HFFc6 (cell line): Measurements from ENCODE around the gene SOWAHA. TPM values are rescaled to one million over a fixed set of nuclear protein-coding genes. Genes with fewer than 3 reads are reported as not detected.

Experiments used
- DNase-seq: peaks from one replicate; pipeline ENCODE4 v3.0.0-alpha.2; 2018
- H3K27ac Mint-ChIP-seq: 2 replicates; pipeline ENCODE4 v1.8.0; 2020; ENCODE audit warnings: mild to moderate bottlenecking, mixed read lengths
- H3K27me3 Mint-ChIP-seq: 2 replicates; pipeline ENCODE4 v1.8.0; 2021; ENCODE audit warnings: mild to moderate bottlenecking, moderate library complexity, mixed read lengths; ENCODE audit not compliant: insufficient read depth
- H3K36me3 Mint-ChIP-seq: 2 replicates; pipeline ENCODE4 v1.8.0; 2021; ENCODE audit warnings: low read depth, mixed read lengths
- H3K4me1 Mint-ChIP-seq: 2 replicates; pipeline ENCODE4 v1.8.0; 2020; ENCODE audit warnings: low read depth, mixed read lengths
- H3K4me3 Mint-ChIP-seq: 2 replicates; pipeline ENCODE4 v1.8.0; 2020; ENCODE audit warnings: mild to moderate bottlenecking, moderate library complexity, mixed read lengths
- H3K9me3 Mint-ChIP-seq: 2 replicates; pipeline ENCODE4 v1.8.0; 2020; ENCODE audit warnings: mild to moderate bottlenecking, mixed read lengths
- CTCF ChIP-seq: fragments of 200-600 bp; sonication (generic); IDR thresholded peaks from 2 replicates; pipeline ENCODE4 v1.5.0; 2021; ENCODE audit warnings: antibody characterized with exemption, mild to moderate bottlenecking
- total RNA-seq, 6 experiments: library from RNA; stranded (reverse); fragmentation: NEBNext Ultra II Directional; extraction: Animal tissue kit (Norgen Biotek cat#: 25700); gene quantifications; 2 replicates in 1 of 6; 3 replicates in 5 of 6; pipeline ENCODE4 v1.2.3, GENCODE V29; 2021

The SOWAHA gene
- total RNA-seq, 6 experiments from 2014 or later: not detected

- TF ChIP-seq CTCF: no peak
- Mint-ChIP-seq H3K36me3 (no peaks in the 10 kb centered on the region), H3K27ac (no peak overlapping the region), H3K4me1 (peaks cover 14% of the 10 kb centered on the region), H3K9me3 (no peaks in the 10 kb centered on the region), H3K4me3 (no peak overlapping the region), H3K27me3 (peaks cover 2% of the 10 kb centered on the region)
- DNase-seq: no peak
Measured at GRCh38 chr5:132827943-132828673, 15.0 kb downstream of the SOWAHA start.

- Mint-ChIP-seq H3K27ac (peak overlapping the region; percentile 60), H3K36me3 (no peaks in the 10 kb centered on the region), H3K27me3 (peaks cover 2% of the 10 kb centered on the region), H3K9me3 (no peaks in the 10 kb centered on the region), H3K4me1 (peaks cover 14% of the 10 kb centered on the region), H3K4me3 (peak overlapping the region; percentile 86)
- no peak for TF ChIP-seq CTCF
- no peak for DNase-seq
Measured at GRCh38 chr5:132828846-132829494, 15.9 kb downstream of the SOWAHA start.

GRCh38 chr5:132829742-132830435 is 16.8 kb downstream of the SOWAHA start:
- peaks cover 2% of the 10 kb centered on the region for H3K27me3 Mint-ChIP-seq
- peak overlapping the region; percentile 86 for H3K4me3 Mint-ChIP-seq
- DNase-seq: peak; percentile 51
- no peaks in the 10 kb centered on the region for H3K36me3 Mint-ChIP-seq
- peak overlapping the region; percentile 72 for H3K27ac Mint-ChIP-seq
- H3K9me3 Mint-ChIP-seq: no peaks in the 10 kb centered on the region
- peak; percentile 90 for TF ChIP-seq CTCF
- peaks cover 14% of the 10 kb centered on the region for H3K4me1 Mint-ChIP-seq

GRCh38 chr5:132830436-132831094 is 17.5 kb downstream of the SOWAHA start, which contains the start of gene SHROOM1:
SHROOM1 (minus strand) TSS chr5:132830647; CDS start chr5:132826140, 4,507 bp downstream.
- DNase-seq: peak; percentile 13
- Mint-ChIP-seq H3K9me3 (no peaks in the 10 kb centered on the region), H3K27me3 (peaks cover 2% of the 10 kb centered on the region), H3K4me3 (peak within 1 kb of the TSS; percentile 86), H3K4me1 (peaks cover 14% of the 10 kb centered on the region), H3K27ac (peak within 1 kb of the TSS; percentile 72), H3K36me3 (no peaks in the 10 kb centered on the region)
- no peak for TF ChIP-seq CTCF

GRCh38 chr5:132831095-132831860 is 18.2 kb downstream of the SOWAHA start:
- Mint-ChIP-seq H3K27ac (peak overlapping the region; percentile 51; the same call in 1 of the 2 replicates), H3K9me3 (no peaks in the 10 kb centered on the region), H3K36me3 (no peaks in the 10 kb centered on the region), H3K4me1 (peaks cover 14% of the 10 kb centered on the region), H3K4me3 (peak overlapping the region; percentile 86), H3K27me3 (peaks cover 2% of the 10 kb centered on the region)
- TF ChIP-seq CTCF: no peak
- DNase-seq: no peak
